ENCODE results near the gene HIC1. TPM values are rescaled to one million over a fixed set of nuclear protein-coding genes. Genes with fewer than 3 reads are reported as not detected.
A peak's percentile ranks its signal among the peaks of the same experiment; 100 is the strongest.

The HIC1 gene, protein sequence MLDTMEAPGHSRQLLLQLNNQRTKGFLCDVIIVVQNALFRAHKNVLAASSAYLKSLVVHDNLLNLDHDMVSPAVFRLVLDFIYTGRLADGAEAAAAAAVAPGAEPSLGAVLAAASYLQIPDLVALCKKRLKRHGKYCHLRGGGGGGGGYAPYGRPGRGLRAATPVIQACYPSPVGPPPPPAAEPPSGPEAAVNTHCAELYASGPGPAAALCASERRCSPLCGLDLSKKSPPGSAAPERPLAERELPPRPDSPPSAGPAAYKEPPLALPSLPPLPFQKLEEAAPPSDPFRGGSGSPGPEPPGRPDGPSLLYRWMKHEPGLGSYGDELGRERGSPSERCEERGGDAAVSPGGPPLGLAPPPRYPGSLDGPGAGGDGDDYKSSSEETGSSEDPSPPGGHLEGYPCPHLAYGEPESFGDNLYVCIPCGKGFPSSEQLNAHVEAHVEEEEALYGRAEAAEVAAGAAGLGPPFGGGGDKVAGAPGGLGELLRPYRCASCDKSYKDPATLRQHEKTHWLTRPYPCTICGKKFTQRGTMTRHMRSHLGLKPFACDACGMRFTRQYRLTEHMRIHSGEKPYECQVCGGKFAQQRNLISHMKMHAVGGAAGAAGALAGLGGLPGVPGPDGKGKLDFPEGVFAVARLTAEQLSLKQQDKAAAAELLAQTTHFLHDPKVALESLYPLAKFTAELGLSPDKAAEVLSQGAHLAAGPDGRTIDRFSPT
- total RNA-seq = 8.8 and 9.4 TPM in 2 replicates
- 8.2 and 10.2 TPM in 2 replicates for polyA plus RNA-seq

DNA sequence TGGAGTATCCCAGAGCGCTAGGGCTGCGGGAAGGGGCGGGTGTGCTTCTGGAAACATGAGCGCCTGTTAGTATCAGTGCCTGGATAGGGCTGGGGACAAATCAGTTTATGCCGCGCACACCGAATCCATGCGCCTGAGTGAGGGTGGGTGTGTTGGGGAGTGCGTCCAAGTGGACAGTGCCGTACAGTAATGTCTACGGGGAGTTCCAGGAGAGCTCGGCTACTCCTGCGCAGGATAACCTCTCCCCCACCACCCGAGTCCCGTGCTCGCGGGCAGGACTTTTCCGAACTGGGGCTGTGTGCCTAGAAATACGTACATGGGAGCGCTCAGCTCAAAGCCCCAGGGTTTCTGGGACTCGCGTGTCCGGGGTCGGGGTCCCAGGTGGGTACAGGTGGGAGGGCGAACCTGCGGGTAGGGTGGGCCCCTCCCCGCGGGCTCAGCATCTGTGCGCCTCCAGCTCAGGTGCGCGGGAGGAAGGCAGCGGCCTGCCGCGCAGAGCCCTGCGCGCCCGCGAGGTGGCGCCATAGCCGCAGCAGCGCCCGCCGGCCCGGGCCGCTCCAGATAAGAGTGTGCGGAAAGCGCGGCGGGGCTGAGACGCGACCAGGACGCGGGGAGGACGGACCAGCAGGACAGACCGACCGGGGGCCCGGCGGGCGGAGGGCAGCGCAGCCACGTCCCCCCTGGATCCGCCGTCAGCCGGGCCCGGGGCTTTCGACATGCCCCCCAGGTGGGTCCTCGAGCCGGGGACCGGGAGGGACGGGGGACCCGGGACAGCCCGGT is at the start of gene HIC1:
Gene HIC1 (plus strand): TSS at position 592 of the 780 bp plus-strand sequence. CDS start 1,588 bp downstream, outside the sequence.
- Histone ChIP-seq H4K20me1 (ENCODE audit: insufficient read depth, poor library complexity, severe bottlenecking) (peaks cover 4% of the 10 kb centered on the region), H3K36me3 (replicated peaks; ENCODE audit: insufficient read depth, low read depth) (no peaks in the 10 kb centered on the region), H3K4me1 (ENCODE audit: insufficient read depth) (peaks cover 33% of the 10 kb centered on the region), H3K9me3 (ENCODE audit: low read depth) (no peaks in the 10 kb centered on the region), H3K27ac (peak within 1 kb of the TSS; percentile 69), H3K4me3 (peak within 1 kb of the TSS; percentile 72), H2AFZ (no peak within 1 kb of the TSS), H3K4me2 (peak within 1 kb of the TSS; percentile 99), H3K79me2 (peaks cover 4% of the 10 kb centered on the region), H3K9me2 (replicated peaks; ENCODE audit: insufficient read depth) (no peaks in the 10 kb centered on the region), H3K27me3 (peaks cover 57% of the 10 kb centered on the region)
- TF ChIP-seq EZH2 (IDR thresholded peaks at IDR 0.05; ENCODE audit: borderline replicate concordance) (peak; percentile 75), EZH2phosphoT487 (IDR thresholded peaks at IDR 0.05; ENCODE audit: low read depth, severe bottlenecking, unreplicated experiment) (no peak)
- TF ChIP-seq, protein P1, sequence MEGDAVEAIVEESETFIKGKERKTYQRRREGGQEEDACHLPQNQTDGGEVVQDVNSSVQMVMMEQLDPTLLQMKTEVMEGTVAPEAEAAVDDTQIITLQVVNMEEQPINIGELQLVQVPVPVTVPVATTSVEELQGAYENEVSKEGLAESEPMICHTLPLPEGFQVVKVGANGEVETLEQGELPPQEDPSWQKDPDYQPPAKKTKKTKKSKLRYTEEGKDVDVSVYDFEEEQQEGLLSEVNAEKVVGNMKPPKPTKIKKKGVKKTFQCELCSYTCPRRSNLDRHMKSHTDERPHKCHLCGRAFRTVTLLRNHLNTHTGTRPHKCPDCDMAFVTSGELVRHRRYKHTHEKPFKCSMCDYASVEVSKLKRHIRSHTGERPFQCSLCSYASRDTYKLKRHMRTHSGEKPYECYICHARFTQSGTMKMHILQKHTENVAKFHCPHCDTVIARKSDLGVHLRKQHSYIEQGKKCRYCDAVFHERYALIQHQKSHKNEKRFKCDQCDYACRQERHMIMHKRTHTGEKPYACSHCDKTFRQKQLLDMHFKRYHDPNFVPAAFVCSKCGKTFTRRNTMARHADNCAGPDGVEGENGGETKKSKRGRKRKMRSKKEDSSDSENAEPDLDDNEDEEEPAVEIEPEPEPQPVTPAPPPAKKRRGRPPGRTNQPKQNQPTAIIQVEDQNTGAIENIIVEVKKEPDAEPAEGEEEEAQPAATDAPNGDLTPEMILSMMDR (IDR thresholded peaks at IDR 0.05; ENCODE audit: poor library complexity) = peak; percentile 67
- WGBS (ENCODE audit: low lambda C conversion rate, missing lambda C conversion rate) = 11% methylated on average over 39 of the region's 72 CpGs
- peak; percentile 90 for DNase-seq (ENCODE audit: low spot score)

DNA sequence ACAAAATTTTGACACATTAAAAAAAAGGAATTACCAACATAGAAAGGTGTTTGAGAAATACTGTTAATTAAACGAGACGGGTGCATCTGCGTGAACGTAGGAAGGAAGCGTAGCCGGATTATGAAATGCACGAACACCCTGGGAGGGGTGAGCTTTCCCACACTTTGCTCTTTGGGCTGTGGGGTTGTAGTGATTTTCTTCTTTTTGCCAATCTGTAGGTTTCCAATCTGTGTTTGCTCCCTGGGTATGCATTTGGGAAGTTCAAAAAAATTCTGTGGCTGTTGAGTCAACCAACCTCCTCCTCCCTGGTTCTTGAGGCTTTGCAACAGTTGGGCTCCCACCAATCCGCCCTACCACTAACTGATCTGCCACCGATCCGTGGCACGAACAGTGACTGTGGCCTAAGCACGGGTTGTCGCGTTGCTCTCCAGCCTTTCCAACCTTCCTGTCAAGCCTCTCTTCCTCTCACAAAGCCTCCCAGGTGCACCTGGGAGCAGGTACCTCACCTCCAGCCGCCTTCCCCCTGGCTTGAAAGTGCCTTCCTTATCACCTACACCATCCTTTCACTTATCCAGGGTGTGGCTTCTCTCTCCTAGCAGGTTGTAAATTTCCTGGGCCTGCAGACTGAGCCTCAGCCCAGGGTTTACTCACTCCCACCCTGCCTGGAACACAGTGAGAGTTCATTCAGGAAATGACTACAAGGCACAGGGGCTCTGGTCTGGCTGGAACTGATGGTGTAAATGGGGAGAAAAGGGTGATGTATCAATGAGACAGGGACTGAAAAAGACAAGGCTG is 46.4 kb upstream of the HIC1 start:
- Histone ChIP-seq H3K27ac (no peak overlapping the region), H4K20me1 (ENCODE audit: insufficient read depth, poor library complexity, severe bottlenecking) (no peaks in the 10 kb centered on the region), H2AFZ (no peak overlapping the region), H3K4me2 (no peak overlapping the region), H3K79me2 (no peaks in the 10 kb centered on the region), H3K4me1 (ENCODE audit: insufficient read depth) (peaks cover 9% of the 10 kb centered on the region), H3K36me3 (replicated peaks; ENCODE audit: insufficient read depth, low read depth) (no peaks in the 10 kb centered on the region), H3K9me2 (replicated peaks; ENCODE audit: insufficient read depth) (no peaks in the 10 kb centered on the region), H3K4me3 (no peak overlapping the region), H3K27me3 (no peaks in the 10 kb centered on the region), H3K9me3 (ENCODE audit: low read depth) (no peaks in the 10 kb centered on the region)
- WGBS (ENCODE audit: low lambda C conversion rate, missing lambda C conversion rate) = 82% methylated on average over 15 of the region's 15 CpGs
- TF ChIP-seq EZH2phosphoT487 (IDR thresholded peaks at IDR 0.05; ENCODE audit: low read depth, severe bottlenecking, unreplicated experiment) (no peak), EZH2 (IDR thresholded peaks at IDR 0.05; ENCODE audit: borderline replicate concordance) (no peak)
- TF ChIP-seq, protein P1 (IDR thresholded peaks at IDR 0.05; ENCODE audit: poor library complexity) = no peak
- DNase-seq (ENCODE audit: low spot score) = peak; percentile 56

DNA sequence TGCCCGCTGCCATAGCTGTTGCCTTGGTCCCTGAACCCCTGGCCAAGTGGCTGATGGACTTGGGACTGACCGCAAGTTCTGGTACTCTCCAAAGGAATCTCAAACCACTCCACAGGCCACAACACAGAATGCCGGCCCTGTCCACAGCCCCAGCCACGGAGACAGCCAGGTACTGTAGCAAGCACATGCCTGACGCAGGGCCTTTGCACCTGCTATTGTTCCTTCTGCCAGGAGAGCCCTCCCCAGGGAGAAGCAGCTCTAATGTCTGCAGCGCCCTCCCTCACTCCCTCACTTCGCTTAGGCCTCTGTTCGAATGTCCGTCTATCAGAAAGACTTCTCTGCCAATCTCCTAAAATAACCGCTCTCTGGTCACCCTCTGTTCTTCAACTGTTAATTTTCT is 45.2 kb upstream of the HIC1 start:
- TF ChIP-seq EZH2phosphoT487 (IDR thresholded peaks at IDR 0.05; ENCODE audit: low read depth, severe bottlenecking, unreplicated experiment) = no peak
- no peak for TF ChIP-seq EZH2 (IDR thresholded peaks at IDR 0.05; ENCODE audit: borderline replicate concordance)
- TF ChIP-seq, protein P1 (IDR thresholded peaks at IDR 0.05; ENCODE audit: poor library complexity) = no peak
- Histone ChIP-seq H2AFZ (no peak overlapping the region), H3K4me3 (no peak overlapping the region), H3K36me3 (replicated peaks; ENCODE audit: insufficient read depth, low read depth) (no peaks in the 10 kb centered on the region), H3K79me2 (no peaks in the 10 kb centered on the region), H3K27me3 (no peaks in the 10 kb centered on the region), H3K27ac (no peak overlapping the region), H4K20me1 (ENCODE audit: insufficient read depth, poor library complexity, severe bottlenecking) (no peaks in the 10 kb centered on the region), H3K9me2 (replicated peaks; ENCODE audit: insufficient read depth) (no peaks in the 10 kb centered on the region), H3K4me1 (ENCODE audit: insufficient read depth) (peaks cover 9% of the 10 kb centered on the region), H3K9me3 (ENCODE audit: low read depth) (no peaks in the 10 kb centered on the region), H3K4me2 (no peak overlapping the region)
- WGBS (ENCODE audit: low lambda C conversion rate, missing lambda C conversion rate) = 96% methylated on average over 9 of the region's 10 CpGs
- DNase-seq (ENCODE audit: low spot score) = no peak
